Prostate gland (tissue), 2 donors: ENCODE measurements around the gene FBXW7. TPM values are rescaled to one million over a fixed set of nuclear protein-coding genes. Genes with fewer than 3 reads are reported as not detected.

Experiments
- DNase-seq: peaks from one replicate; pipeline ENCODE4 v3.0.0-alpha.2; 2019; ENCODE audit warnings: low spot score
- H3K27ac ChIP-seq, 2 donors: fragments of 200-600 bp; sonication (generic); 2 replicates each; pipeline ENCODE4 v1.5.1; 2017 to 2019
- H3K27me3 ChIP-seq: fragments of 200-600 bp; sonication (generic); replicated peaks from 2 replicates; pipeline ENCODE4 v1.5.1; 2019; ENCODE audit not compliant: insufficient read depth
- H3K36me3 ChIP-seq, 2 donors: fragments of 200-600 bp; sonication (generic); 1 replicate in 1 of 2; 2 replicates in 1 of 2; pipeline versions ENCODE4 v1.5.1 to v1.8.1; 2017 to 2019
- H3K4me1 ChIP-seq: fragments of 200-600 bp; sonication (generic); replicated peaks from 2 replicates; pipeline ENCODE4 v1.5.1; 2019
- H3K4me3 ChIP-seq, 2 donors: fragments of 200-600 bp; sonication (generic); 2 replicates each; pipeline ENCODE4 v1.5.1; 2017 to 2019
- H3K9me3 ChIP-seq: fragments of 200-600 bp; sonication (generic); 2 replicates; pipeline ENCODE4 v1.5.1; 2017
- POLR2A ChIP-seq: fragments of 450-650 bp; IDR thresholded peaks from one replicate; pipeline ENCODE4 v1.6.1; 2016; ENCODE audit warnings: antibody characterized with exemption, mild to moderate bottlenecking
- POLR2AphosphoS5 ChIP-seq: sonication (generic); formaldehyde crosslinking; IDR thresholded peaks from one replicate; pipeline ENCODE4 v1.6.1; 2017; ENCODE audit warnings: antibody characterized with exemption
- WGBS: methylation state at CpG from one replicate; pipeline ENCODE4 v1.1.5; 2018; 5-methylcytosine and 5-hydroxymethylcytosine counted together
- intact Hi-C: fragments of 100-400 bp; cut with DNase I; formaldehyde crosslinking; loops from one replicate; pipeline ENCODE4 v1.14.2; 2022
- total RNA-seq, 2 donors: library from RNA; depleted of rRNA; stranded (reverse); fragments of >200 nt; gene quantifications; one replicate each; pipeline ENCODE4 v1.1.0, GENCODE V29; 2016
- TF ChIP-seq, protein P1 (sequence below), 4 experiments: fragments of 200-600 bp in 2 of 4; fragments of 450-650 bp in 2 of 4; sonication (generic) in 2 of 4; IDR thresholded peaks; 1 replicate in 3 of 4; 2 replicates in 1 of 4; pipeline ENCODE4 v1.5.1; 2016 to 2019; ENCODE audit warnings: antibody characterized with exemption in 4 of 4, mild to moderate bottlenecking in 2 of 4, moderate library complexity in 2 of 4

Gene FBXW7
- total RNA-seq, 2 donors from 2014 or later: 21.8 to 24.9 TPM

DNA sequence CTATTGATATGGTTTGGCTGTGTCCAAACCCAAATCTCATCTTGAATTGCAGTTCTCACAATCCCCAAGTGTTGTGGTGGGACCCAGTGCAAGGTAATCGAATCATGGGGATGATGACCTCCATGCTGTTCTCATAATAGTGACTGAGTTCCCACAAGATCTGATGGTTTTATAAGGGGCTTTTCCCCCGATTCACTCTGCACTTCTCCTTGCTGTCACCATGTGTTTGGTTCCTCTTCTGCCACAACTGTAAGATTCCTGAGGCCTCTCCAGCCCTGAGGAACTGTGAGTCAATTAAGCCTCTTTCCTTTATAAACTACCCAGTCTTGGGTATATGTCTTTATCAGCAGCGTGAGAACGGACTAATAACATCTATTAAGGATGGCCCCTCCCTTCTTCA lies 68.8 kb downstream of the FBXW7 start:
- Histone ChIP-seq H3K27me3 (no peaks in the 10 kb centered on the region), H3K36me3 (no peaks in the 10 kb centered on the region), H3K27ac (no peak overlapping the region), H3K4me1 (no peaks in the 10 kb centered on the region), H3K9me3 (no peaks in the 10 kb centered on the region), H3K4me3 (no peak overlapping the region)
- no peak for DNase-seq
- intact Hi-C loops: no loop called here
- TF ChIP-seq, protein P1, sequence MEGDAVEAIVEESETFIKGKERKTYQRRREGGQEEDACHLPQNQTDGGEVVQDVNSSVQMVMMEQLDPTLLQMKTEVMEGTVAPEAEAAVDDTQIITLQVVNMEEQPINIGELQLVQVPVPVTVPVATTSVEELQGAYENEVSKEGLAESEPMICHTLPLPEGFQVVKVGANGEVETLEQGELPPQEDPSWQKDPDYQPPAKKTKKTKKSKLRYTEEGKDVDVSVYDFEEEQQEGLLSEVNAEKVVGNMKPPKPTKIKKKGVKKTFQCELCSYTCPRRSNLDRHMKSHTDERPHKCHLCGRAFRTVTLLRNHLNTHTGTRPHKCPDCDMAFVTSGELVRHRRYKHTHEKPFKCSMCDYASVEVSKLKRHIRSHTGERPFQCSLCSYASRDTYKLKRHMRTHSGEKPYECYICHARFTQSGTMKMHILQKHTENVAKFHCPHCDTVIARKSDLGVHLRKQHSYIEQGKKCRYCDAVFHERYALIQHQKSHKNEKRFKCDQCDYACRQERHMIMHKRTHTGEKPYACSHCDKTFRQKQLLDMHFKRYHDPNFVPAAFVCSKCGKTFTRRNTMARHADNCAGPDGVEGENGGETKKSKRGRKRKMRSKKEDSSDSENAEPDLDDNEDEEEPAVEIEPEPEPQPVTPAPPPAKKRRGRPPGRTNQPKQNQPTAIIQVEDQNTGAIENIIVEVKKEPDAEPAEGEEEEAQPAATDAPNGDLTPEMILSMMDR (IDR thresholded peaks at IDR 0.05): no peak
- TF ChIP-seq POLR2A: no peak
- TF ChIP-seq POLR2AphosphoS5: no peak
- 79% methylated on average over 4 of the region's 4 CpGs for WGBS

DNA sequence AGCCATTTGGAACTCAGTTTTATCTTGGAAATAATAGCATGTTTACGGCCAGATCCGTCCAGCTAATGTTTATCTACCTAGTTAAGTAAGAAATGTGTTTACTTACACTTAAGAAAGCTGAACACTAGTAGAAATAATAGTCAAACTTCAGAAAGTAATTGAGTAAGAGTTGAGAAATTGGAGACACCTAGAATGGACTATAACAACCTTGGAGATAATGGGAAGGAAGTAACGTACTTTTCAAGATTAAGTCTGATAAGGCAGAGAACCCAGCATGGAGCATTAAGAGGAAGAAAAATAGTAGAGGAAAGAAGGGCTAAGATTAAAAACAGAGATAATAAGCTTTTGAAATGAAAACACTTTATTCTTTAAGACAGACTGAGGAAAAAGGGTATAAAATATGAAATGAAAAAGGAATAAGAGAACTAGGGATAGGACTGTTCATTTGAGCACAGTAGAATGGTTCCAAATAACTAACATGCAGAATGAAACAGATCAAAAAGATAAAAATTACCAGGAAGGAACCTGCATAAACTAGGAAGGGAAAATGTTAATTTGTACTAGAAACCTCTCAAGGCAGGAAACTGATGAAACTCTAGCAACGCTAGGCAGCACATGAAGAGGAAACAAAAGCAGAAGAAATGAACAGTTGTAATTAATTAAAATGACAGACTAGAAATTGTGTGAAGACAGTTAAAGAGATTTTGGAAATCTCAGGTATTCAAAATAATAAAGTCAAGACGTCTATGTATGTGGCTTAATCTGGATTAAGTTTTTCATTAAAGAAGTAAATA lies 71.7 kb downstream of the FBXW7 start:
- 44% methylated on average over 5 of the region's 5 CpGs for WGBS
- intact Hi-C loops: no loop called here
- no peak overlapping the region for H3K27ac ChIP-seq

DNA sequence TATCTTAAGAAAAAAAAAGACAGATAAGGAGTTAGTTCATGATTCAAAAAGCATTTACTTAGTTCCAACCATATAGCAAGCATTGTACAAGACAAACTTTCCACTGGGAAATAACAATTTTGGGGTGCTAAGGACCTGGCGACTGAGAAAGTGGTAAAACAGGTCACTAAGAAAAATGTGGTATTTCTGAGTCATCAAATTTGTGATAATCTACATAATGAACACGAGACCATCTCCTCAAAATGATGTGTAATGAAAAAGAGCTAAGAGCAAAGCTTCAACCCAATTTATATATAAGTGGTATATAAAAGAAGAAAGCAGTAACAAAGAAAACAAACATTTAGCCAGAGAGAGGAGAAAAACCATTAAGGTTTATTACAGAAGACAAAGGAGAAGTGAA lies 72.3 kb downstream of the FBXW7 start:
- H3K27me3 ChIP-seq: no peaks in the 10 kb centered on the region
- WGBS: 88% methylated on average over 2 of the region's 2 CpGs
- no peaks in the 10 kb centered on the region for H3K4me1 ChIP-seq
- no peak overlapping the region for H3K27ac ChIP-seq
- no peak overlapping the region for H3K4me3 ChIP-seq
- no peaks in the 10 kb centered on the region for H3K9me3 ChIP-seq
- intact Hi-C loops: no loop called here
- H3K36me3 ChIP-seq: no peaks in the 10 kb centered on the region
- DNase-seq: no peak
- TF ChIP-seq POLR2AphosphoS5: no peak

More for the DNA sequence above, 71.7 kb downstream of the FBXW7 start:
- Histone ChIP-seq H3K4me1 (no peaks in the 10 kb centered on the region), H3K4me3 (no peak overlapping the region), H3K27me3 (no peaks in the 10 kb centered on the region), H3K36me3 (no peaks in the 10 kb centered on the region), H3K9me3 (no peaks in the 10 kb centered on the region)
- TF ChIP-seq, protein P1 (IDR thresholded peaks at IDR 0.05): no peak
- TF ChIP-seq POLR2AphosphoS5 (no peak), POLR2A (no peak)
- no peak for DNase-seq

DNA sequence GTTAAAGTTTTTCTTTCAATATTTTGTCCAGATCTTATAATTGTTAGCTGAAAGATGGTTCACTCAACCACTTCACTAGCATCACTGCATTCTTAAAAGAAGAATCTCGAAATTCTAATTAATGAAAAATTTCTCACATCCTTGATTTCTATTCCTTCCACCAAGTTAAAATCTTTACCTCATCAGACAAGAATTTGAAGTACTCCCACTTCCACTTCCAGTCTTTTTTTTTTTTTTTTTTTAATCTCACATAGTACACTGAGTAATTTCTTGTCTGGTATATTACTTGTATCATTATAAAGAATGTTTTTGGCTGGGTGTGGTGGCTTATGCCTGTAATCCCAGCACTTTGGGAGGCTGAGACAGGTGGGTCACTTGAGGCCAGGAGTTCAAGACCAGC lies 73.2 kb downstream of the FBXW7 start:
- DNase-seq: no peak
- TF ChIP-seq POLR2A (no peak), POLR2AphosphoS5 (no peak)
- TF ChIP-seq, protein P1 (IDR thresholded peaks at IDR 0.05): no peak
- Histone ChIP-seq H3K36me3 (no peaks in the 10 kb centered on the region), H3K27me3 (no peaks in the 10 kb centered on the region), H3K4me3 (no peak overlapping the region), H3K4me1 (no peaks in the 10 kb centered on the region), H3K9me3 (no peaks in the 10 kb centered on the region), H3K27ac (no peak overlapping the region)
- WGBS: 98% methylated on average over 1 of the region's 1 CpG
- intact Hi-C loops: no loop called here

DNA sequence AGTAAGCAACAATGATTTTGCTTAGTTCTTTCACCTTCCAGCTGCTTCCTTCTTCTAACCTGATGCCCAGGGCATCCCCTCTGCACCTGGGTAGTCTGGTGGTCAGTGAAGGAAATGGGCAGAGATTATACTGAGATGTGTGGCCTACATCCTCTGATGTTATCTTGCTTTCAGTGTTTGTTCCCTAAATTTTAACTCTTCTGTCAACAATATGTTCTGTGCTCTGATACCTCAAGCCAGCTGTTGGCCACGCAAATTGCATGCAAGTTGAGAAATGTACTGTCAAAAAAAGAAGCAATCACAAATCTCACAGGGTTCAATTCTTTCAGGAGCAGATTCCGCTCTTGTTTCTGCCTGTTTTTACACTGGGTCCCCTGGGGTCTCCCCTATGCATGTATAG lies 73.8 kb downstream of the FBXW7 start:
- Histone ChIP-seq H3K27me3 (no peaks in the 10 kb centered on the region), H3K4me1 (no peaks in the 10 kb centered on the region), H3K36me3 (no peaks in the 10 kb centered on the region), H3K4me3 (no peak overlapping the region), H3K27ac (no peak overlapping the region), H3K9me3 (no peaks in the 10 kb centered on the region)
- DNase-seq: no peak
- WGBS: 91% methylated on average over 2 of the region's 2 CpGs
- TF ChIP-seq POLR2A (no peak), POLR2AphosphoS5 (no peak)
- TF ChIP-seq, protein P1 (IDR thresholded peaks at IDR 0.05): no peak
- intact Hi-C loops: no loop called here
